ENCODE data around the gene DPY19L3. TPM values are rescaled to one million over a fixed set of nuclear protein-coding genes. Genes with fewer than 3 reads are reported as not detected.

Gene DPY19L3
- total and polyA plus RNA-seq, 2 donors (not counting 1 experiment from before 2014, with no cell fraction given) = 14.0 to 40.0 TPM

- Histone ChIP-seq H3K9ac (ENCODE audit: low read length) (no peak overlapping the region), H3K36me3 (replicated peaks in 1 of 2; ENCODE audit: control extremely low read depth in 1 of 2, control insufficient read depth in 1 of 2, extremely low read depth in 1 of 2, insufficient read depth in 2 of 2, low read length in 1 of 2) (peaks cover 0 to 14% of the 10 kb centered on the region in 2 experiments), H3K27me3 (replicated peaks in 1 of 4; ENCODE audit: control extremely low read depth in 1 of 4, control insufficient read depth in 3 of 4, insufficient read depth in 4 of 4, low read length in 3 of 4) (no peaks in the 10 kb centered on the region), H4K20me1 (ENCODE audit: control insufficient read depth, insufficient read depth, low read length, poor library complexity, severe bottlenecking) (peaks cover 7% of the 10 kb centered on the region), H3K4me1 (ENCODE audit: control insufficient read depth in 2 of 2, insufficient read depth in 2 of 2, low read length in 2 of 2) (no peaks in the 10 kb centered on the region), H2AFZ (ENCODE audit: insufficient read depth, low read depth, low read length, poor library complexity, severe bottlenecking) (no peak overlapping the region), H3K27ac (ENCODE audit: low read length in 2 of 2) (no peak overlapping the region), H3K4me3 (ENCODE audit: control extremely low read depth in 1 of 5, extremely low read depth in 1 of 5, insufficient read depth in 1 of 5, low read depth in 2 of 5, low read length in 4 of 5) (no peak overlapping the region), H3K79me2 (ENCODE audit: control insufficient read depth, insufficient read depth, low read length) (no peaks in the 10 kb centered on the region), H3K4me2 (replicated peaks; ENCODE audit: low read depth, low read length, poor library complexity, severe bottlenecking) (no peak overlapping the region), H3K9me3 (ENCODE audit: control extremely low read depth in 1 of 3, control insufficient read depth in 2 of 3, insufficient read depth in 1 of 3, low read length in 2 of 3) (no peaks in the 10 kb centered on the region)
- H3K4me3 Mint-ChIP-seq = no peak overlapping the region
- no peak for DNase-seq
- H3K27ac Mint-ChIP-seq = no peak overlapping the region
- ATAC-seq (ENCODE audit: low read depth) = no peak
- no peaks in the 10 kb centered on the region for H3K9me3 Mint-ChIP-seq (ENCODE audit: insufficient read depth)
- H3K4me1 Mint-ChIP-seq = no peaks in the 10 kb centered on the region
- TF ChIP-seq EZH2 (IDR thresholded peaks at IDR 0.05; ENCODE audit: borderline replicate concordance, insufficient read depth, low read depth, low read length, poor library complexity, severe bottlenecking) = no peak
- TF ChIP-seq CTCF (IDR thresholded peaks at IDR 0.05) = no peak
- intact Hi-C loops (cut with micrococcal nuclease) = no loop called here
- CTCF ChIA-PET = no interaction called here
- POLR2A ChIA-PET = no interaction called here
- 100% methylated on average over 1 of the region's 3 CpGs for WGBS (ENCODE audit: insufficient coverage)
- H3K27me3 Mint-ChIP-seq = no peaks in the 10 kb centered on the region
These were observed 17.1 kb upstream of the DPY19L3 start for GRCh38 chr19:32388393-32388855.

- Mint-ChIP-seq H3K4me3 (no peak overlapping the region), H3K27me3 (no peaks in the 10 kb centered on the region), H3K27ac (no peak overlapping the region), H3K4me1 (peaks cover 3% of the 10 kb centered on the region), H3K9me3 (ENCODE audit: insufficient read depth) (no peaks in the 10 kb centered on the region)
- Histone ChIP-seq H3K27me3 (replicated peaks in 1 of 4; ENCODE audit: control extremely low read depth in 1 of 4, control insufficient read depth in 3 of 4, insufficient read depth in 4 of 4, low read length in 3 of 4) (no peaks in the 10 kb centered on the region), H3K36me3 (replicated peaks in 1 of 2; ENCODE audit: control extremely low read depth in 1 of 2, control insufficient read depth in 1 of 2, extremely low read depth in 1 of 2, insufficient read depth in 2 of 2, low read length in 1 of 2) (peaks cover 0 to 2% of the 10 kb centered on the region in 2 experiments), H3K4me2 (replicated peaks; ENCODE audit: low read depth, low read length, poor library complexity, severe bottlenecking) (no peak overlapping the region), H3K9ac (ENCODE audit: low read length) (no peak overlapping the region), H2AFZ (ENCODE audit: insufficient read depth, low read depth, low read length, poor library complexity, severe bottlenecking) (no peak overlapping the region), H3K4me3 (ENCODE audit: control extremely low read depth in 1 of 5, extremely low read depth in 1 of 5, insufficient read depth in 1 of 5, low read depth in 2 of 5, low read length in 4 of 5) (no peak overlapping the region), H3K4me1 (ENCODE audit: control insufficient read depth in 2 of 2, insufficient read depth in 2 of 2, low read length in 2 of 2) (no peaks in the 10 kb centered on the region), H3K27ac (ENCODE audit: low read length in 2 of 2) (no peak overlapping the region), H3K9me3 (ENCODE audit: control extremely low read depth in 1 of 3, control insufficient read depth in 2 of 3, insufficient read depth in 1 of 3, low read length in 2 of 3) (no peaks in the 10 kb centered on the region), H3K79me2 (ENCODE audit: control insufficient read depth, insufficient read depth, low read length) (no peaks in the 10 kb centered on the region), H4K20me1 (ENCODE audit: control insufficient read depth, insufficient read depth, low read length, poor library complexity, severe bottlenecking) (no peaks in the 10 kb centered on the region)
- POLR2A ChIA-PET = no interaction called here
- no peak for ATAC-seq (ENCODE audit: low read depth)
- intact Hi-C loops (cut with micrococcal nuclease) = no loop called here
- TF ChIP-seq CTCF (IDR thresholded peaks at IDR 0.05) (no peak), EZH2 (IDR thresholded peaks at IDR 0.05; ENCODE audit: borderline replicate concordance, insufficient read depth, low read depth, low read length, poor library complexity, severe bottlenecking) (no peak)
- no peak for DNase-seq
- CTCF ChIA-PET = no interaction called here
- no CpG with 5 or more reads among the region's 3 CpGs for WGBS (ENCODE audit: insufficient coverage)
These were observed 12.7 kb upstream of the DPY19L3 start for GRCh38 chr19:32392901-32393300.

All from B cell (primary cell).